Measurements from ENCODE around the gene SLC4A1. TPM values are rescaled to one million over a fixed set of nuclear protein-coding genes. Genes with fewer than 3 reads are reported as not detected.

SLC4A1 gene
- polyA plus RNA-seq, 1 donor, result 11.3 TPM

GRCh38 chr17:44284024-44284400, 16.1 kb upstream of the SLC4A1 start:
- no peak for DNase-seq (ENCODE audit: low read depth)

GRCh38 chr17:44283344-44284023, 15.5 kb upstream of the SLC4A1 start:
- no peak for DNase-seq (ENCODE audit: low read depth)

GRCh38 chr17:44282264-44282663, 14.3 kb upstream of the SLC4A1 start:
- no peak for DNase-seq (ENCODE audit: low read depth)

GRCh38 chr17:44281570-44281969, 13.6 kb upstream of the SLC4A1 start:
- no peak for DNase-seq (ENCODE audit: low read depth)

GRCh38 chr17:44280392-44280937, 12.5 kb upstream of the SLC4A1 start:
- DNase-seq (ENCODE audit: low read depth), result no peak

GRCh38 chr17:44279666-44280391, 11.9 kb upstream of the SLC4A1 start:
- DNase-seq (ENCODE audit: low read depth), result no peak

- DNase-seq (ENCODE audit: low read depth), result no peak
Measured at GRCh38 chr17:44279346-44279665, 11.4 kb upstream of the SLC4A1 start.

- no peak for DNase-seq (ENCODE audit: low read depth)
Measured at GRCh38 chr17:44277976-44278375, 10.0 kb upstream of the SLC4A1 start.

- no peak for DNase-seq (ENCODE audit: low read depth)
Measured at GRCh38 chr17:44273607-44274006, 5.7 kb upstream of the SLC4A1 start.

- DNase-seq (ENCODE audit: low read depth), result no peak
Measured at GRCh38 chr17:44272954-44273353, 5.0 kb upstream of the SLC4A1 start.

GRCh38 chr17:44272321-44272951, 4.5 kb upstream of the SLC4A1 start:
- DNase-seq (ENCODE audit: low read depth), result no peak

GRCh38 chr17:44269535-44270240, 1.8 kb upstream of the SLC4A1 start:
- DNase-seq (ENCODE audit: low read depth), result no peak

- DNase-seq (ENCODE audit: low read depth), result no peak
Measured at GRCh38 chr17:44268709-44269534, 987 bp upstream of the SLC4A1 start.

- DNase-seq (ENCODE audit: low read depth), result no peak
Measured at GRCh38 chr17:44267165-44267455, 825 bp downstream of the SLC4A1 start.

GRCh38 chr17:44266402-44267164, 1.4 kb downstream of the SLC4A1 start:
- no peak for DNase-seq (ENCODE audit: low read depth)

- DNase-seq (ENCODE audit: low read depth), result no peak
Measured at GRCh38 chr17:44263345-44263902, 4.5 kb downstream of the SLC4A1 start.

- DNase-seq (ENCODE audit: low read depth), result no peak
Measured at GRCh38 chr17:44262654-44263225, 5.2 kb downstream of the SLC4A1 start.

GRCh38 chr17:44260296-44260695, 7.6 kb downstream of the SLC4A1 start:
- no peak for DNase-seq (ENCODE audit: low read depth)

GRCh38 chr17:44258811-44259351, 9.1 kb downstream of the SLC4A1 start:
- no peak for DNase-seq (ENCODE audit: low read depth)
